GM19328 (cell line): ENCODE results near the gene NWD2.

Source experiments
- ATAC-seq: cut with Tn5 transposase; IDR thresholded peaks from one replicate; pipeline ENCODE4 v1.9.1; 2021; ENCODE audit warnings: mild to moderate bottlenecking, moderate library complexity; ENCODE audit not compliant: unreplicated experiment

The NWD2 gene

GRCh38 chr4:37437163-37437562, 192.6 kb downstream of the NWD2 start:
- no peak for ATAC-seq

GRCh38 chr4:37438564-37439279, 194.2 kb downstream of the NWD2 start:
- ATAC-seq, result no peak

- no peak for ATAC-seq
Observed at GRCh38 chr4:37439809-37440474, 195.4 kb downstream of the NWD2 start.

- ATAC-seq, result no peak
Observed at GRCh38 chr4:37440501-37440900, 196.0 kb downstream of the NWD2 start.

- ATAC-seq, result no peak
Observed at GRCh38 chr4:37441231-37442061, 196.9 kb downstream of the NWD2 start.

GRCh38 chr4:37442062-37442323, 197.4 kb downstream of the NWD2 start:
- no peak for ATAC-seq

GRCh38 chr4:37443137-37443536, 198.6 kb downstream of the NWD2 start:
- no peak for ATAC-seq

GRCh38 chr4:37445023-37445422, 200.5 kb downstream of the NWD2 start:
- no peak for ATAC-seq

- ATAC-seq, result no peak
Observed at GRCh38 chr4:37446016-37446415, 201.5 kb downstream of the NWD2 start.

- ATAC-seq, result no peak
Observed at GRCh38 chr4:37447886-37448285, 203.3 kb downstream of the NWD2 start.

GRCh38 chr4:37450309-37450708, 205.8 kb downstream of the NWD2 start:
- ATAC-seq, result no peak

- no peak for ATAC-seq
Observed at GRCh38 chr4:37450911-37451310, 206.4 kb downstream of the NWD2 start.

GRCh38 chr4:37451656-37452055, 207.1 kb downstream of the NWD2 start:
- no peak for ATAC-seq

GRCh38 chr4:37452952-37453280, 208.4 kb downstream of the NWD2 start:
- ATAC-seq, result peak; percentile 61

GRCh38 chr4:37453281-37453998, 208.9 kb downstream of the NWD2 start:
- ATAC-seq, result peak; percentile 74

GRCh38 chr4:37453999-37454800, 209.7 kb downstream of the NWD2 start:
- ATAC-seq, result no peak

GRCh38 chr4:37455301-37456131, 211.0 kb downstream of the NWD2 start:
- ATAC-seq, result no peak

- ATAC-seq, result no peak
Observed at GRCh38 chr4:37461801-37462200, 217.3 kb downstream of the NWD2 start.

- no peak for ATAC-seq
Observed at GRCh38 chr4:37463033-37463856, 218.7 kb downstream of the NWD2 start.
